GM10266 (cell line): ENCODE measurements around the gene SPANXN3.
"Not testable (repeated sequence)": the region's sequence is repeated elsewhere in the genome, so short reads cannot be mapped to it uniquely, and the experiment has no call there.

Source experiments
- DNase-seq: peaks from one replicate; pipeline ENCODE4 v3.0.0; 2012; ENCODE audit errors: extremely low spot score
- TF ChIP-seq, protein P1 (sequence below): IDR thresholded peaks from 2 replicates; pipeline ENCODE4 v1.5.1; 2012; ENCODE audit warnings: mild to moderate bottlenecking, low read depth; ENCODE audit not compliant: control insufficient read depth, insufficient read depth; ENCODE audit errors: missing control alignments

SPANXN3 gene

DNA sequence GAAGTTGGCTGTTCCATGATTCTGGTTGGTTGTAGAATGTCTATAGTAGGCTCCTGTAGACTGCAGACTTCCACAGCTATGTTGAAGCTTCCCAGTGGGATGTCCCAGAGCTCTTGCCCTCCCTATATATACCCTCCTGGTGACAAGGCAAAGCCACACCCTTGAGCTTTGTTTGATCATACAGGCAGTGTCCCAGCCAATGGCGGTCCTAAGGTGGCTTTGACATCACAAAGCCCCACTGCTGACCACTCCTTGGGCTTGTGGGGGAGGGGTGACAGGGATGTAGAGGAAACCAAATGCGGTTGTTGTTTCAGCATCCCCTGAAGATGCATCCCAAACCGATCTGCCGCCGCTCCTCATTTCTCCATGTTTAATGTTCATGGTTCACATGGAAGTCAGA lies at the start of gene SPANXN3:
TSS of gene SPANXN3 (minus strand) at position 101 of the 400 bp plus-strand sequence. CDS start at position 17, 84 bp downstream.
- DNase-seq = not testable (repeated sequence)

GRCh38 chrX:143536176-143536575 lies 18.9 kb upstream of the SPANXN3 start:
- no peak for DNase-seq
- TF ChIP-seq, protein P1, sequence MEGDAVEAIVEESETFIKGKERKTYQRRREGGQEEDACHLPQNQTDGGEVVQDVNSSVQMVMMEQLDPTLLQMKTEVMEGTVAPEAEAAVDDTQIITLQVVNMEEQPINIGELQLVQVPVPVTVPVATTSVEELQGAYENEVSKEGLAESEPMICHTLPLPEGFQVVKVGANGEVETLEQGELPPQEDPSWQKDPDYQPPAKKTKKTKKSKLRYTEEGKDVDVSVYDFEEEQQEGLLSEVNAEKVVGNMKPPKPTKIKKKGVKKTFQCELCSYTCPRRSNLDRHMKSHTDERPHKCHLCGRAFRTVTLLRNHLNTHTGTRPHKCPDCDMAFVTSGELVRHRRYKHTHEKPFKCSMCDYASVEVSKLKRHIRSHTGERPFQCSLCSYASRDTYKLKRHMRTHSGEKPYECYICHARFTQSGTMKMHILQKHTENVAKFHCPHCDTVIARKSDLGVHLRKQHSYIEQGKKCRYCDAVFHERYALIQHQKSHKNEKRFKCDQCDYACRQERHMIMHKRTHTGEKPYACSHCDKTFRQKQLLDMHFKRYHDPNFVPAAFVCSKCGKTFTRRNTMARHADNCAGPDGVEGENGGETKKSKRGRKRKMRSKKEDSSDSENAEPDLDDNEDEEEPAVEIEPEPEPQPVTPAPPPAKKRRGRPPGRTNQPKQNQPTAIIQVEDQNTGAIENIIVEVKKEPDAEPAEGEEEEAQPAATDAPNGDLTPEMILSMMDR = no peak

DNA sequence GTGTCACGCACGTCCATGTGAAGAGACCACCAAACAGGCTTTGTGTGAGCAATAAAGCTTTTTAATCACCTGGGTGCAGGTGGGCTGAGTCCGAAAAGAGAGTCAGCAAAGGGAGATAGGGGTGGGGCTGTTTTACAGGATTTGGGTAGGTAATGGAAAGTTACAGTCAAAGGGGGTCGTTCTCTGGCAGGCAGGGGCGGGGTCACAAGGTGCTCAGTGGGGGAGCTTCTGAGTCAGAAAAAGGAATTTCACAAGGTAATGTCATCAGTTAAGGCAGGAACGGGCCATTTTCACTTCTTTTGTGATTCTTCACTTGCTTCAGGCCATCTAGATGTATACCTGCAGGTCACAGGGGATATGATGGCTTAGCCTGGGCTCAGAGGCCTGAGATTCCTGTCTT lies 15.1 kb downstream of the SPANXN3 start:
- not testable (repeated sequence) for DNase-seq

- TF ChIP-seq, protein P1 = no peak
- no peak for DNase-seq
Measured at GRCh38 chrX:143500751-143501150, 16.5 kb downstream of the SPANXN3 start.

GRCh38 chrX:143486105-143486504 lies 31.2 kb downstream of the SPANXN3 start:
- TF ChIP-seq, protein P1 = no peak
- no peak for DNase-seq

DNA sequence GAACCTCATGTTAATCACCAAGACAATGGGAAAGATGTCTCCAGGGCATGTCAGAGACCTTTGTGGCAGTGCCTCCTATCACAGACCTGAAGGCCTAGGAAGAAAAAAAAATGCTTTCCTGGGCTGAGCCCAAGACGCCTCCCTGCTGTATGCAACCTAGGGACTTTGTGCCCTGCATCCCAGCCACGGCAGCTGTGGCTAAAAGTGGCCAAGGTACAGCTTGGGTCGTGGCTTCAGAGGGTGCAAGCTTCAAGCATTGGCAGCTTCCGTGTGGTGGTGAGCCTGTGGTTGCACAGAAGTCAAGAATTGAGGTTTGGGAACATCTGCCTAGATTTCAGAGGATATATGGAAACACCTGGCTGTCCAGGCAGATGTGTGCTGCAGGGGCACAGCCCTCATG lies 40.5 kb downstream of the SPANXN3 start:
- no peak for DNase-seq
- TF ChIP-seq, protein P1 = no peak

DNA sequence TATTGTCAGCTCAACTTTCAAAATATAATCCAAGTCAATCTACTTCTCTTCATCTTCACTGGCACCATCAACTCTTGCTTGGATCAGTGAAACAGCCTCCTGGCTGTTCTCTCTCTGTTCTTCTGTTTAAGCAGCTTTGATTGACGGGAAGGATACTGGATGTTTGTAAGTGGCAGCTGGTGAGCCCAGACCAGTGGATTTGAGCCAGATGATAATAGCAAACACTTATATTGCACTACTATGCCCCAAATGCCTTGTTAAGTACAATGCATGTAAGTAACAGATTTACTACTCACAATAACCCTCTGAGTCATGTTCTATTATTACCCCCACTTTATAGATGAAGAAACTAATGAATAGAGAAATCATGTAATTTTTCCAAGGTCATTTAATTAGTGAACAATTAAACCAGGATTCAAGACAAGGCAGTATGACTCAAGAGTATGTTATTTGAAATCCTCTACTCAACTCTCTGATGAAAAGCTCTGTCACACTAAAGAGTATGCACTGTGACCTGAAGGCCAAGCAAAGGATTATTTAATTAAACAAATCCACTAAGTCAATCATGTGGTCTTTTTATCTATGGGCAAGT lies 44.8 kb downstream of the SPANXN3 start:
- TF ChIP-seq, protein P1 = no peak
- no peak for DNase-seq

- no peak for DNase-seq
- TF ChIP-seq, protein P1 = no peak
Measured at GRCh38 chrX:143466130-143466529, 51.1 kb downstream of the SPANXN3 start.

DNA sequence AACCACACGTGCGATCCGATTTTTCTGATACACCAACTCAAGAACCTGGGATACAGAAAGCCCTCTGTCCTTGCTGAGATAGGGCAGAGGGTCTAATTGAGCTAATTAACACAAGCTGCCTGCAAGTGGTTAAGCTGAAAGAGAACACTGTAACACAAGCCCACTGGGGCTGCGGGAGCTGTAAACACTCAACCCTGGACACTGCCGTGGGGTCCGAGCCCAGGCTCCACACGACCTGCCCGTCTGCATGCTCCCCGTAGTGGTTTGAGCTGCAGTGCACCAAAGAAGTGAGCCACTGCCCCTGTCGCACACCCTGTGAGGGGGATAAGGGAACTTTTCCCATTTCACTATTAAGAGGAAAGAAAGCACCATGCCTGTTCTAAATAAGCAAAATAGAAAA lies 54.6 kb downstream of the SPANXN3 start:
- TF ChIP-seq, protein P1 = no peak
- DNase-seq = no peak
